VCaP (cell line): ENCODE results near the gene SH3RF1.
A peak's percentile ranks its signal among the peaks of the same experiment; 100 is the strongest.

Source experiments
- H3K27ac ChIP-seq: fragments of 450-650 bp; 2 replicates; pipeline ENCODE4 v1.5.1; 2017
- TF ChIP-seq, protein P1 (sequence below): fragments of 450-650 bp; conservative IDR thresholded peaks from 2 replicates; pipeline ENCODE4 v1.5.1; 2017; ENCODE audit warnings: mild to moderate bottlenecking, moderate library complexity

Gene SH3RF1

GRCh38 chr4:169152899-169153298 lies 117.9 kb downstream of the SH3RF1 start:
- TF ChIP-seq, protein P1, sequence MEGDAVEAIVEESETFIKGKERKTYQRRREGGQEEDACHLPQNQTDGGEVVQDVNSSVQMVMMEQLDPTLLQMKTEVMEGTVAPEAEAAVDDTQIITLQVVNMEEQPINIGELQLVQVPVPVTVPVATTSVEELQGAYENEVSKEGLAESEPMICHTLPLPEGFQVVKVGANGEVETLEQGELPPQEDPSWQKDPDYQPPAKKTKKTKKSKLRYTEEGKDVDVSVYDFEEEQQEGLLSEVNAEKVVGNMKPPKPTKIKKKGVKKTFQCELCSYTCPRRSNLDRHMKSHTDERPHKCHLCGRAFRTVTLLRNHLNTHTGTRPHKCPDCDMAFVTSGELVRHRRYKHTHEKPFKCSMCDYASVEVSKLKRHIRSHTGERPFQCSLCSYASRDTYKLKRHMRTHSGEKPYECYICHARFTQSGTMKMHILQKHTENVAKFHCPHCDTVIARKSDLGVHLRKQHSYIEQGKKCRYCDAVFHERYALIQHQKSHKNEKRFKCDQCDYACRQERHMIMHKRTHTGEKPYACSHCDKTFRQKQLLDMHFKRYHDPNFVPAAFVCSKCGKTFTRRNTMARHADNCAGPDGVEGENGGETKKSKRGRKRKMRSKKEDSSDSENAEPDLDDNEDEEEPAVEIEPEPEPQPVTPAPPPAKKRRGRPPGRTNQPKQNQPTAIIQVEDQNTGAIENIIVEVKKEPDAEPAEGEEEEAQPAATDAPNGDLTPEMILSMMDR, result no peak
- no peak overlapping the region; the same call in none of the 2 replicates for H3K27ac ChIP-seq

DNA sequence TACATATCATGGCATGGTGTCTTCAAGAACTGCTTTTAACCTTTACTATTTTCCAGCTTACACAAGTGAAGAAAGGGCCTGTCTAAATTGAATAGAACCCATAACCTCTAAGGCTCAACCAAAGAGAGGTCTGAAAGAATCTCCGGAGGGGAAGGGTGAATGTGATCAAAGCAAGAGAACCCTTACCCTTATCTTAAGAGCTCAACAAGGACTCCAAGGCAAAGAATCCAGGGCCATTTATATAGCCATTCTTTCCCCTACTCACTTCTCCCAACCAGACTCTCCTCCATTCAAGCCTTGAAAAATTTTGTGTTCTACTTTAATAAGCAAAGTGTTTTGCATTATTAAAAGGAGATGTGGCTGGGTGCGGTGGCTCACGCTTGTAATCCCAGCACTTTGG lies 118.7 kb downstream of the SH3RF1 start:
- TF ChIP-seq, protein P1, result no peak
- no peak overlapping the region; the same call in 1 of the 2 replicates for H3K27ac ChIP-seq

DNA sequence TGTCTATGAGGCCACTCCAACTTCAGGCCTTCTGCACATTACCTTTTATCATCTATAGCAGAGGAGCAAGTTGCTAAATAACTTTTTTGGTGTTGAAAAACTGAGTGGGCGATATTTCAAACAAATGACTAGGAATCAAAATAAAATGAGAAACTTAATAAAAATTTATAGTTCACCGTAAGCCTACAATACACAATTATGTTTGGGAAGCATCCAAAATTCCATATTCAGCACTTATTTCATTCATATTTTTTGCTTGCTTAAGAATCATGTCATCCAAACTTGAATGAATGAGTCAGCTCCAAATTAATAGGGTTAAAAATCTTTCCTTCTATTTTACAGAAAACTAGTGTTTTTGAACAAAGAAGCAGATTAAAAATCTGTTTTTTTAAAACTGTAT lies 119.1 kb downstream of the SH3RF1 start:
- H3K27ac ChIP-seq, result no peak overlapping the region
- TF ChIP-seq, protein P1, result no peak

- peak overlapping the region; percentile 36 for H3K27ac ChIP-seq
- TF ChIP-seq, protein P1, result no peak
Measured at GRCh38 chr4:169150806-169151205, 120.0 kb downstream of the SH3RF1 start.

DNA sequence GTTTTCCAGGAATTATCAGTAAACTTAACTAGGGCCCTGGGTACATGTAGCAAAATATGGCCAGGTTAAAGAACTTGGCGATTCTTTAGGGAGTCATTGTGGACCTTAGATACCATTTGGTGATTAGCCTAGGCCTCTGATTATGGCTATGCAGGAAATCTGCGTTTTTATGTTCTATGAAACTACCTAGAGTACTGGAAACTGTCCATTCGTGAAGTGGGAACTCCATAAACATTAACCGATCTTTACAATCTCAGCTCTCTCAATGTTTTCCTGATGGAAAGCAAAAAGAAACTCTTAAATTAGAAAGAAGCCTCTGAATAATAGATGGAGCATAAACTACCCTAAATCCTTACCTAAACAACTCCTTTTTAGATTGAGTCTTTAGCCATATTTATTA lies 121.9 kb downstream of the SH3RF1 start:
- TF ChIP-seq, protein P1, result no peak
- peak overlapping the region; percentile 36 for H3K27ac ChIP-seq

GRCh38 chr4:169147191-169147590 lies 123.6 kb downstream of the SH3RF1 start:
- H3K27ac ChIP-seq, result peak overlapping the region; percentile 36
- TF ChIP-seq, protein P1, result no peak

DNA sequence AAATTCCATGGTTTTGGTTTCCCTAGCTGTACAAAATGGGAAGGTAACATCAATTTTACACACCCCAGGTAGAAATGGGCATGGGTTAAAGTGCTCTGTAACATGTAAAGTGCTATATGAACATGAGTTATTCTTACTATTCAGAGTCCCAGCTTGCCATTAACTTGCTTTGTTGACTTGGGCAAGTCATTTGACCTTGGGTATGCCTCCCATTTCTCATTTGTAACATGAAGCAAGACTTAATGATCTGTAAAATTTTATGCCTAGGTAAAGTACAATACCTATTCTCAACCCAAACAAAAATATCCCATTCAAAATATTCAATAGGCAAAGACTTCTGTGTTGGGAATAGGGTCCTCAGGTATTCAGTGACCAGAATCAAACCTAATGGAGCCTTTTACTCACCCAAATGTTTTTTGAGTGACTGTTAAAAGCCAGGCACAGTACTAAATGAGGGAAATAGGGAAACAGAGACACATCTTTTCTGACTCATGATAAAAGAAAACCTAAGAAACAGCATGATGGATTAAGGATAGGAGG lies 126.6 kb downstream of the SH3RF1 start:
- TF ChIP-seq, protein P1, result no peak
- H3K27ac ChIP-seq, result peak overlapping the region; percentile 96
